ENCODE measurements around the gene BFAR.
"Not testable (repeated sequence)": the region's sequence is repeated elsewhere in the genome, so short reads cannot be mapped to it uniquely, and the experiment has no call there.

The BFAR gene

DNA sequence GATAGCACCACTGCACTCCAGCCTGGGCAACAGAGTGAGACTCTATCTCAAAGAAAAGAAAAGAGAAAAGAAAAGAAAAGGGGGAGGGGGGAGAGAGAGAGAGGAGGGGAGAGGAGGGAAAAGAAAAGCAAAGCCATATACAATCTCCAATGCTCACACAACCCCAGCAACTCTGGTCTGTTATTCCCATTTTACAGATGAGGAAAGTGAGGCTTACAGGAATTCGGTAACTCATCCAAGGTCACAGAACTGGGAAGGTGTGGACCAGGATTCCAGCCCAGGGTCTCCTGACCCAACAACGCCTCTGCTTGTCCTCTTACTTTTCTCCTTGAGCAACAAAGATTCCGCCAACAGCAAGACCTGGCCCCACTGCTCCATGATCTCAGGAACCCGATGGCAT, 48.4 kb downstream of the BFAR start:
- ATAC-seq = no peak
- TF ChIP-seq BACH2 (CRISPR knock-in tag; IDR thresholded peaks at IDR 0.05; ENCODE audit: borderline replicate concordance) (no peak), ARNTL (CRISPR knock-in tag; IDR thresholded peaks at IDR 0.05; ENCODE audit: borderline replicate concordance, low read depth) (no peak), CREB5 (CRISPR knock-in tag; IDR thresholded peaks at IDR 0.05; ENCODE audit: low read depth) (no peak), CSDC2 (CRISPR knock-in tag; IDR thresholded peaks at IDR 0.05) (no peak), PATZ1 (CRISPR knock-in tag; IDR thresholded peaks at IDR 0.05; ENCODE audit: borderline replicate concordance) (no peak), SNAI2 (CRISPR knock-in tag; IDR thresholded peaks at IDR 0.05) (no peak), ZNF8 (CRISPR knock-in tag; IDR thresholded peaks at IDR 0.05) (no peak), ZC3H10 (CRISPR knock-in tag; IDR thresholded peaks at IDR 0.05) (no peak), ESRRG (CRISPR knock-in tag; IDR thresholded peaks at IDR 0.05) (no peak), PPARA (CRISPR knock-in tag; IDR thresholded peaks at IDR 0.05; ENCODE audit: borderline replicate concordance) (no peak), ZNF565 (CRISPR knock-in tag; conservative IDR thresholded peaks at IDR 0.05; ENCODE audit: low read depth) (no peak), GLIS3 (CRISPR knock-in tag; IDR thresholded peaks at IDR 0.05) (no peak), ISL1 (CRISPR knock-in tag; IDR thresholded peaks at IDR 0.05) (no peak), ZFP30 (CRISPR knock-in tag; IDR thresholded peaks at IDR 0.05) (no peak), ZNF70 (CRISPR knock-in tag; IDR thresholded peaks at IDR 0.05) (no peak)

GRCh38 chr16:14682121-14682520, 49.4 kb downstream of the BFAR start:
- ATAC-seq = no peak
- TF ChIP-seq CSRNP3 (CRISPR knock-in tag; IDR thresholded peaks at IDR 0.05) (no peak), PPARA (CRISPR knock-in tag; IDR thresholded peaks at IDR 0.05; ENCODE audit: borderline replicate concordance) (no peak), RARB (CRISPR knock-in tag; IDR thresholded peaks at IDR 0.05) (no peak), BACH2 (CRISPR knock-in tag; IDR thresholded peaks at IDR 0.05; ENCODE audit: borderline replicate concordance) (no peak)
- TF ChIP-seq, protein P1, sequence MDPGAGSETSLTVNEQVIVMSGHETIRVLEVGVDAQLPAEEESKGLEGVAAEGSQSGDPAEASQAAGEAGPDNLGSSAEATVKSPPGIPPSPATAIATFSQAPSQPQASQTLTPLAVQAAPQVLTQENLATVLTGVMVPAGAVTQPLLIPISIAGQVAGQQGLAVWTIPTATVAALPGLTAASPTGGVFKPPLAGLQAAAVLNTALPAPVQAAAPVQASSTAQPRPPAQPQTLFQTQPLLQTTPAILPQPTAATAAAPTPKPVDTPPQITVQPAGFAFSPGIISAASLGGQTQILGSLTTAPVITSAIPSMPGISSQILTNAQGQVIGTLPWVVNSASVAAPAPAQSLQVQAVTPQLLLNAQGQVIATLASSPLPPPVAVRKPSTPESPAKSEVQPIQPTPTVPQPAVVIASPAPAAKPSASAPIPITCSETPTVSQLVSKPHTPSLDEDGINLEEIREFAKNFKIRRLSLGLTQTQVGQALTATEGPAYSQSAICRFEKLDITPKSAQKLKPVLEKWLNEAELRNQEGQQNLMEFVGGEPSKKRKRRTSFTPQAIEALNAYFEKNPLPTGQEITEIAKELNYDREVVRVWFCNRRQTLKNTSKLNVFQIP (CRISPR knock-in tag; IDR thresholded peaks at IDR 0.05; ENCODE audit: borderline replicate concordance, low read depth) = no peak

DNA sequence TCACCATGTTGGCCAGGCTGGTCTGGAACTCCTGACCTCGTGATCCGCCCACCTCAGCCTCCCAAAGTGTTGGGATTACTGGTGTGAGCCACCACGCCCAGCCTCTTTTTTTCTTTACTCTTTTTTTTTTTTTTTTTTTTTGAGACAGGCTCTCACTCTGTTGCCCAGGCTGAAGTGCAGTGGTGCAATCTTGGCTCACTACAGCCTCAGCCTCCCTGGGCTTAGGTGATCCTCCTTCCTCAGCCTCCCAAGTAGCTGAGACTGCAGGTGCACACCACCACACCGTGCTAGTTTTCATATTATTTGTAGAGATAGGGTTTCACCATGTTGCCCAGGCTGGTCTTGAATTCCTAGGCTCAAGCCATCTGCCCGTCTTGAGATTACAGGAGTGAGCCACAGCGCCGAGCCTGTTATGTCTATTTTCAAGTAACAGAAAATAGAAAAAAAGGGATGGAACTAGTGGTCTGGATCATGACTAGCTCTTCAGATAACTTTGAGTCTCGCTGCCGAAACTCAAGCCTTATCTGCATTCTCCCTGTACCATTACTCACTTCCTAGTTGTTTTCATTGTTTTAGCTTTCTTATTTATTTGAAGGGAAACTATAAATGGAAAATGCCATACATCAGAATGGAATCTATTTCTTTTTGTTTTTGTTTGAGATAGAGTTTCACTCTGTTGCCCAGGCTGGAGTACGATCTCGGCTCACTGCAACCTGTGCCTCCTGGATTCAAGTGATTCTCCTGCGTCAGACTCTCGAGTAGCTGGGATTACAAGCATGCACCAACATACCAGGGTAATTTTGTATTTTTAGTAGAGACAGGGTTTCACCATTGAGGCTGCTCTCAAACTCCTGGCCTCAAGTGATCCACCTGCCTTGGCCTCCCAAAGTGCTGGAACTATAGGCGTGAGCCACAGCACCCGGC, 53.4 kb downstream of the BFAR start:
- not testable (repeated sequence) for ATAC-seq

DNA sequence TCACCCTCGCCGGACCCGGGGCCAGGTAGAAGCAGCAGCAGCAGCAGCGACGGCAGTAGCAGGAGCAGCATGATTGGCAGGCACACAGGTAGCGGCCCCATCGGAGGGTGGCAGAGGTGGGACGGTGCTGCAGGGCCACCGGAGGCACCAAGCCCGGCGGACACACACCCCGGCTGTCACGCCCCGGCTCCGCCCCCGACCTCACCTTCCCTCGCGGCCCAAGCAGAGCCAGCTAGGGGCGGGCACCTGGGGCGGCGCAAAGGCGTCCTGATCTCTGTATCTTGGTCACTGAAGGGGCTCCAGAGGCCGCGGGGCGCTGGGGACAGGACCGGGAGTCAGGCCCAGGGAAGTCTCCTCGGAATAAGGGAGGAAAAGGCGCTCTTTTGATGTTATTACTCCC, 61.4 kb downstream of the BFAR start, which contains the start of gene PLA2G10:
Gene PLA2G10, minus strand, starts transcription at position 180 of the 400 bp plus-strand sequence. Its CDS starts 79 bp downstream, at position 101.
- ATAC-seq = not testable (repeated sequence)

- ATAC-seq = peak; percentile 18; the same call in 2 of the 3 replicates
Observed at GRCh38 chr16:14701859-14702258, 69.1 kb downstream of the BFAR start.

DNA sequence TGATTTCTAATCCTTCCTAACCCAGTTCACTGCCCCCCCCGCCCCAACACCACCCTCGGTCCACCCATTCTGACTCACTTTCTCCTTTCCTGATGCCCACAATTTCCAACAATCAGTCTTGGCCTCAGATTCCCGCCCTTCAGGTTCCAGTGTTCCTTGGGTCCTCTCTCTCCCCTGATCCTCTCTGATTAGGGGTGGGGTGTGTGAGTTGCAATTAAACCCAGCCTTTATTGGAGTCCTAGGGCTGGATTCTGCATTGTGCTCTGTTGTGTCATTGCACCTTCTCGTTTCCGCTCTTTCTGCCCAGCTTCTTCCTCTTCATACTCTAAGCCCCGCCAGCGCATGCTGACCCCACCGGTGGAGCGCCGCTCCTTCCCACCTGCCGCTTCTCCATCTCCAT, 69.9 kb downstream of the BFAR start:
- not testable (repeated sequence) for ATAC-seq

- peak; percentile 99 for ATAC-seq
Observed at GRCh38 chr16:14703156-14704011, 70.6 kb downstream of the BFAR start, which contains the start of gene NPIPA3. Gene NPIPA3, plus strand, starts transcription at chr16:14703411. Its CDS starts 5,533 bp downstream, at chr16:14708944.
